ENCODE measurements around the gene LEF1. TPM values are rescaled to one million over a fixed set of nuclear protein-coding genes. Genes with fewer than 3 reads are reported as not detected.

Gene LEF1
- total and polyA plus RNA-seq, 2 donors (not counting 1 experiment from before 2014, with no cell fraction given) = 2.4 to 5.1 TPM

GRCh38 chr4:108168160-108168670 is 517 bp downstream of the LEF1 start:
- POLR2A ChIA-PET = no interaction called here

More at GRCh38 chr4:108168160-108168670, 517 bp downstream of the LEF1 start:
- Histone ChIP-seq H3K4me2 (replicated peaks; ENCODE audit: low read depth, low read length, poor library complexity, severe bottlenecking) (peak overlapping the region; percentile 92), H3K27me3 (replicated peaks in 1 of 4; ENCODE audit: control extremely low read depth in 1 of 4, control insufficient read depth in 3 of 4, insufficient read depth in 4 of 4, low read length in 3 of 4) (peaks cover 0 to 69% (median 45%) of the 10 kb centered on the region in 4 experiments), H3K27ac (ENCODE audit: low read length in 2 of 2) (no peak overlapping the region), H3K9ac (ENCODE audit: low read length) (peak overlapping the region; percentile 58), H3K4me3 (ENCODE audit: control extremely low read depth in 1 of 5, extremely low read depth in 1 of 5, insufficient read depth in 1 of 5, low read depth in 2 of 5, low read length in 4 of 5) (peak overlapping the region; percentile 45 to 85 (median 58)), H3K4me1 (ENCODE audit: control insufficient read depth in 2 of 2, insufficient read depth in 2 of 2, low read length in 2 of 2) (peaks cover 50 to 53% of the 10 kb centered on the region in 2 donors), H3K79me2 (ENCODE audit: control insufficient read depth, insufficient read depth, low read length) (no peaks in the 10 kb centered on the region), H2AFZ (ENCODE audit: insufficient read depth, low read depth, low read length, poor library complexity, severe bottlenecking) (peak overlapping the region; percentile 73), H3K9me3 (ENCODE audit: control extremely low read depth in 1 of 3, control insufficient read depth in 2 of 3, insufficient read depth in 1 of 3, low read length in 2 of 3) (peaks cover 0 to 12% (median 0%) of the 10 kb centered on the region in 3 donors), H3K36me3 (replicated peaks in 1 of 2; ENCODE audit: control extremely low read depth in 1 of 2, control insufficient read depth in 1 of 2, extremely low read depth in 1 of 2, insufficient read depth in 2 of 2, low read length in 1 of 2) (no peaks in the 10 kb centered on the region), H4K20me1 (ENCODE audit: control insufficient read depth, insufficient read depth, low read length, poor library complexity, severe bottlenecking) (no peaks in the 10 kb centered on the region)
- Mint-ChIP-seq H3K4me1 (peaks cover 47% of the 10 kb centered on the region), H3K4me3 (peak overlapping the region; percentile 84), H3K27me3 (peaks cover 66% of the 10 kb centered on the region), H3K27ac (no peak overlapping the region), H3K9me3 (ENCODE audit: insufficient read depth) (no peaks in the 10 kb centered on the region)
- ATAC-seq (ENCODE audit: low read depth) (no peak), DNase-seq (no peak)
- no peak for TF ChIP-seq EZH2 (IDR thresholded peaks at IDR 0.05; ENCODE audit: borderline replicate concordance, insufficient read depth, low read depth, low read length, poor library complexity, severe bottlenecking)
- no peak for TF ChIP-seq CTCF (IDR thresholded peaks at IDR 0.05)
- CTCF ChIA-PET = interaction anchor here (0.6 kb wide), 1 partner anchor 14 kb away, joined by 3 read pairs; no protein-coding TSS in a partner anchor
- intact Hi-C loops (cut with micrococcal nuclease) = no loop called here
- WGBS (ENCODE audit: insufficient coverage) = under 1% methylated on average over 27 of the region's 30 CpGs

All from B cell (primary cell).